ENCODE data around the gene FAM171A2.

Gene FAM171A2

DNA sequence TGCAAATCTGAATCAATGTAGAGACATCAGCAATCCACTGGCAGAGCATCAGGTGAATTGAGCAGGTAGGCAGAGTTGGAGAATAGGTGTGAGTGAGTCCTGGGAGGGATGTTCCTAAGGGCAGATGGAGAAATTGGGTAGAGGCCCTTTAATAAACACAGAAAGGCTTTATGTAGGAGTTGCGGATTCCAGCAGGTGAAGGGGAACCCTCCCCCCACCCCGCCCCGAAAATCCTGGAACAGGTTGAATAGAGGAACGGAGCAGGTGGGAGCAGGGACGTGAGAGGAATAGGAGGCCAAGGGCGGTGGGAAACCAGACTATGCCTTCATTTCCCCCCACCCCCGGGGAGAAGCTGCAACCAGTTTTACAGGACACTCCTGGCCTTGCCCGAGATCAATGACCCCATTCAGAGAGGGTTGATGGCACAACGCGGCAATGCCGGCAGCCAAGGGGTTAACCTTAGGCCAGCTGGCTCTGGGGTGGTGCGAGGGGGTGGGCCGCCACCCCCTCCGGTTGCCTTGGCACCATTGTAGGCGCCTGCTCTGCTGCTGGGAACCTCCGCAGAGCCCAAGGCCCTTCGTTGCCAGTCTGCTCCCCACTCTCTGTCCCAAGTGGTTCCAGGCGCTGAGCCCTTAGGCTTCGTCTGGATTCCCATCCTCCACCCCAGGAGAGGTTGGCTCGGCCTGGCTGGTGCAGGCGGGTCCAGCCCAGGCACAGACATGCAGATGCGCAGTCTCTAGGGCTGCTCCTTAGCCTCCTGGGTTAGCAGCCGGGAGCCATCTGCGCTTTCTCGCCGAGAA lies 56.1 kb downstream of the FAM171A2 start:
- ATAC-seq (replicated peaks; ENCODE audit: extremely low read depth, poor library complexity, severe bottlenecking): peak; percentile 27

GRCh38 chr17:44304651-44305050 lies 59.0 kb downstream of the FAM171A2 start:
- Mint-ChIP-seq H3K27me3 (peaks cover 57% of the 10 kb centered on the region), H3K4me3 (no peak overlapping the region), H3K27ac (ENCODE audit: low read depth) (no peak overlapping the region), H3K36me3 (ENCODE audit: insufficient read depth) (peaks cover 2% of the 10 kb centered on the region), H3K9me3 (no peaks in the 10 kb centered on the region), H3K4me1 (peaks cover 14% of the 10 kb centered on the region)
- no peak for DNase-seq (ENCODE audit: low spot score in 2 of 2)
- ATAC-seq (replicated peaks; ENCODE audit: extremely low read depth, poor library complexity, severe bottlenecking): no peak

More for the DNA sequence above, 56.1 kb downstream of the FAM171A2 start:
- H3K27me3 Mint-ChIP-seq: peaks cover 39% of the 10 kb centered on the region
- DNase-seq (ENCODE audit: low spot score in 2 of 2): no peak
- no peaks in the 10 kb centered on the region for H3K9me3 Mint-ChIP-seq
- peak overlapping the region; percentile 60 for H3K4me3 Mint-ChIP-seq
- H3K27ac Mint-ChIP-seq (ENCODE audit: low read depth): no peak overlapping the region
- peaks cover 19% of the 10 kb centered on the region for H3K4me1 Mint-ChIP-seq
- H3K36me3 Mint-ChIP-seq (ENCODE audit: insufficient read depth): peaks cover 2% of the 10 kb centered on the region
